SU-DHL-6 (cell line): Measurements from ENCODE around the gene MLYCD.

Source experiments
- H2AFZ ChIP-seq: fragments of 200-600 bp; sonication (generic); 2 replicates; pipeline ENCODE4 v1.6.1; 2014; ENCODE audit warnings: low read depth, mild to moderate bottlenecking, moderate library complexity, mixed read lengths, antibody characterized with exemption, low read length; ENCODE audit not compliant: severe bottlenecking
- H3F3A ChIP-seq: fragments of 200-600 bp; shearing (Covaris generic); 2 replicates; pipeline ENCODE4 v1.6.0; 2016; ENCODE audit warnings: antibody characterized with exemption, mild to moderate bottlenecking; ENCODE audit not compliant: insufficient read depth
- H3K27ac ChIP-seq: fragments of 200-600 bp; sonication (generic); 2 replicates; pipeline ENCODE4 v1.5.1; 2016; ENCODE audit warnings: low read depth, mild to moderate bottlenecking, low read length, moderate library complexity, mixed read lengths
- H3K27me3 ChIP-seq: fragments of 200-600 bp; sonication (generic), shearing (Covaris generic); 2 replicates; pipeline ENCODE4 v1.6.0; 2014; ENCODE audit warnings: mild to moderate bottlenecking, low read length
- H3K36me3 ChIP-seq: fragments of 200-600 bp; sonication (generic); 2 replicates; pipeline ENCODE4 v1.6.1; 2014; ENCODE audit warnings: mild to moderate bottlenecking, low read length, mixed read lengths
- H3K4me2 ChIP-seq: fragments of 300-600, 200-600 bp; shearing (Covaris generic), sonication (generic); 2 replicates; pipeline ENCODE4 v1.6.0; 2014; ENCODE audit warnings: low read length, low read depth, mild to moderate bottlenecking; ENCODE audit not compliant: poor library complexity, severe bottlenecking
- H3K4me3 ChIP-seq: fragments of 200-600 bp; sonication (generic); 2 replicates; pipeline ENCODE4 v1.5.1; 2014; ENCODE audit warnings: antibody characterized with exemption, low read length, mild to moderate bottlenecking, mixed read lengths; ENCODE audit not compliant: insufficient read depth, poor library complexity, severe bottlenecking
- H3K79me2 ChIP-seq: fragments of 200-600 bp; sonication (generic); 2 replicates; pipeline ENCODE4 v1.6.1; 2014; ENCODE audit warnings: mild to moderate bottlenecking, low read length, moderate library complexity; ENCODE audit not compliant: insufficient read depth
- H3K9ac ChIP-seq: fragments of 200-600 bp; sonication (generic); 2 replicates; pipeline ENCODE4 v1.7.0; 2014; ENCODE audit warnings: mild to moderate bottlenecking, low read length
- H3K9me2 ChIP-seq: fragments of 200-600 bp; sonication (generic); replicated peaks from 2 replicates; pipeline ENCODE4 v1.6.1; 2014; ENCODE audit warnings: low read length; ENCODE audit not compliant: insufficient read depth
- H3K9me3 ChIP-seq: fragments of 200-600 bp; sonication (generic); 2 replicates; pipeline ENCODE4 v1.6.1; 2014; ENCODE audit warnings: low read length, mixed read lengths; ENCODE audit not compliant: insufficient read depth
- H4K20me1 ChIP-seq: fragments of 200-600 bp; sonication (generic); 2 replicates; pipeline ENCODE4 v1.6.1; 2014; ENCODE audit warnings: low read depth, mild to moderate bottlenecking, antibody characterized with exemption, low read length, moderate library complexity, mixed read lengths
- CTCF ChIP-seq: fragments of 200-600 bp; sonication (generic); IDR thresholded peaks from one replicate; pipeline ENCODE4 v1.5.1; 2017; ENCODE audit warnings: antibody characterized with exemption, mild to moderate bottlenecking, low read length, moderate library complexity; ENCODE audit not compliant: insufficient read depth, poor library complexity, severe bottlenecking
- EZH2phosphoT487 ChIP-seq: fragments of 200-600 bp; sonication (generic), shearing (Covaris generic); conservative IDR thresholded peaks from 2 replicates; pipeline ENCODE4 v1.6.1; 2018; ENCODE audit warnings: mild to moderate bottlenecking, antibody characterized with exemption, low read length, moderate library complexity, mixed read lengths

MLYCD gene

GRCh38 chr16:83854420-83854819, 44.5 kb upstream of the MLYCD start:
- no peaks in the 10 kb centered on the region for H3K9me2 ChIP-seq
- H3K4me2 ChIP-seq, result no peak overlapping the region
- H4K20me1 ChIP-seq, result no peaks in the 10 kb centered on the region
- H2AFZ ChIP-seq, result no peak overlapping the region
- no peaks in the 10 kb centered on the region for H3K36me3 ChIP-seq
- no peak overlapping the region for H3K4me3 ChIP-seq
- no peak overlapping the region for H3K9ac ChIP-seq
- H3K9me3 ChIP-seq, result no peaks in the 10 kb centered on the region
- H3K27ac ChIP-seq, result no peak overlapping the region
- no peaks in the 10 kb centered on the region for H3F3A ChIP-seq
- H3K79me2 ChIP-seq, result no peaks in the 10 kb centered on the region
- no peaks in the 10 kb centered on the region for H3K27me3 ChIP-seq
- TF ChIP-seq EZH2phosphoT487 (no peak), CTCF (no peak)

- Histone ChIP-seq H3K9ac (no peak overlapping the region), H3K4me3 (no peak overlapping the region), H3K36me3 (no peaks in the 10 kb centered on the region), H2AFZ (no peak overlapping the region), H3K79me2 (no peaks in the 10 kb centered on the region), H3K27ac (no peak overlapping the region), H3F3A (no peaks in the 10 kb centered on the region), H3K9me2 (no peaks in the 10 kb centered on the region), H3K27me3 (no peaks in the 10 kb centered on the region), H3K9me3 (no peaks in the 10 kb centered on the region), H3K4me2 (no peak overlapping the region), H4K20me1 (no peaks in the 10 kb centered on the region)
- TF ChIP-seq EZH2phosphoT487 (no peak), CTCF (no peak)
Measured at GRCh38 chr16:83856792-83857191, 42.1 kb upstream of the MLYCD start.

GRCh38 chr16:83859265-83859664, 39.6 kb upstream of the MLYCD start:
- no peak overlapping the region for H3K27ac ChIP-seq
- no peaks in the 10 kb centered on the region for H3K9me3 ChIP-seq
- TF ChIP-seq CTCF (no peak), EZH2phosphoT487 (no peak)
- H3K9ac ChIP-seq, result no peak overlapping the region
- H3K4me2 ChIP-seq, result no peak overlapping the region
- no peaks in the 10 kb centered on the region for H4K20me1 ChIP-seq
- no peaks in the 10 kb centered on the region for H3K79me2 ChIP-seq
- H2AFZ ChIP-seq, result no peak overlapping the region
- H3K9me2 ChIP-seq, result no peaks in the 10 kb centered on the region
- H3K36me3 ChIP-seq, result no peaks in the 10 kb centered on the region
- no peaks in the 10 kb centered on the region for H3K27me3 ChIP-seq
- no peaks in the 10 kb centered on the region for H3F3A ChIP-seq
- H3K4me3 ChIP-seq, result no peak overlapping the region
